Activated CD4-positive, CD25-positive, alpha-beta regulatory T cell treated with anti-CD3 and anti-CD28 coated beads, Interleukin-2, amount 50 U/mL, for 24 hours (primary cell): ENCODE results near the gene RSRP1.
"Not testable (repeated sequence)": the region's sequence is repeated elsewhere in the genome, so short reads cannot be mapped to it uniquely, and the experiment has no call there.

Experiments used
- ATAC-seq, 2 donors: fragments of 150-1000 bp; cut with Tn5 transposase; one replicate each; pipeline ENCODE4 v1.10.0; 2021; ENCODE audit warnings: mild to moderate bottlenecking in 1 of 2, moderate library complexity in 1 of 2

RSRP1 gene

DNA sequence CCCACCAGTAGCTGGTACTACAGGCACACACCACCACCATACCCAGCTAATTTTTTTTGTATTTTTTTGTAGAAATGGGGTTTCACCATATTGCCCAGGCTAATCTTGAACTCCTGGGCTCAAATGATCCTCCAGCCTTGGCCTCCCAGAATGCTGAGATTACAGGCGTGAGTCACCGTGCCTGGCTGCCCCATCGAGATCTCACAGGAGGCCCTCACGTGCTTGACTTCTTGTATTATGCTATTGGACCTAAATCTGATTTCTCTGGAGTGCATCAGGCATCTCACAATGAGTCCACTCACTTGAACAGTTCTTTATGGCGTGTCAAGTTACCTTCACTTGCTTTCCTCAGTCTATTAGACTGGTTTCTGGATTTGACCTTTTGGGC lies 9.3 kb upstream of the RSRP1 start:
- ATAC-seq = no peak

DNA sequence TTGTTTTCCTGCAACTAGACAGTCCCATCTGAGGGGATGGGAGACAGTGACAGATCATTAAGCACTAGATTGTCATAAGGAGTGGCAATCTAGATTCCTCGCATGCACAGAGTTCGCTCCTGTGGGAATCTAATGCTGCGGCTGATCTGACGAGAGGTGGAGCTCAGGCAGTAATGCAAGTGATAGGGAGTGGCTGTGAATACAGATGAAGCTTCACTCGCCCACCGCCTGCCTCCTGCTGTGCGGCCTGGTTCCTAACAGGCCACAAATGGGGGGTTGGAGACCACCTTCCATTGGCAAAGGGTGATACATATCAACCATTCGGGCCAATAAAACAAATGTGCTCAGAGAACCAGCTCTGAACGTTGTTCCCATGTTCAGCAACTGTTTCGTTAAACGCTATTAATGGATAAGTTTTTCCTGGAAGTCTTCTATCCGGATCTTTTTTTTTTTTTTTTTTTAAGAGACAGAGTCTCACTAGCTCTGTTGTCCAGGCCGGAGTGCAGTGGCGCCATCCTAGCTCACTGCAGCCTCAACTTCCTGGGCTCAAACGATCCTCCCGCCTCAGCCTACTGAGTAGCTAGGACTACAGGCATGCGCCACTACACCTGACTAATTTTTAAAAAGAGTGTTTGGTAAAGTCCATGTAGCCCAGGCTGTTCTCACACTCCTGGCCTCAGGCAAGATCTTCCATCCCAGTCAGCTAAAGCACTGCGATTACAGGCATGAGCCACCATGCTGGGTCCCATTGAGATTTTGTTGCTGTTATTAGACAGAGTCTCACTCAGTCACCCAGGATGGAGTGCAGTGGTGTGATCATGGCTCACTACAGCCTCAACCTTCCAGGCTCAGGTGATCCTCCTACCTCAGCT lies 8.7 kb upstream of the RSRP1 start:
- ATAC-seq = no peak

DNA sequence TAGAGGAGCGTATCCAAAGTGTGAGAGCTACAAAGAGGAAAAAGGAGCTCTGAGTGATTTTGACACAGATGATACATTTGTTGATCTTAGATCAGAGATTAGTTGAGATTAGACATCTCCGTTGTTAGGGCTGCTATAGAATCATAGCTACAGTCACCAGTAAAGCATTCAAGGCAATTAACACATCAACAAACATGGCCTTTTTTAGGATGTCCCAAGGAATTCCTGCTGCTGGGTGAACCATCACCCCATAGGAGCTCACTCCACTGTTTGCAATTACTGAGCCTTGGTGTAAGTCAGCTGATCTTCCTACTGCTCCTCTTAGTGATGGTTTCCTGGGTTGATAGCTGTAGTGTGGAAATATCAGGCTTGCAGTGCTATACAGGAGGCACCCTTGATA lies 6.7 kb upstream of the RSRP1 start:
- no peak for ATAC-seq

DNA sequence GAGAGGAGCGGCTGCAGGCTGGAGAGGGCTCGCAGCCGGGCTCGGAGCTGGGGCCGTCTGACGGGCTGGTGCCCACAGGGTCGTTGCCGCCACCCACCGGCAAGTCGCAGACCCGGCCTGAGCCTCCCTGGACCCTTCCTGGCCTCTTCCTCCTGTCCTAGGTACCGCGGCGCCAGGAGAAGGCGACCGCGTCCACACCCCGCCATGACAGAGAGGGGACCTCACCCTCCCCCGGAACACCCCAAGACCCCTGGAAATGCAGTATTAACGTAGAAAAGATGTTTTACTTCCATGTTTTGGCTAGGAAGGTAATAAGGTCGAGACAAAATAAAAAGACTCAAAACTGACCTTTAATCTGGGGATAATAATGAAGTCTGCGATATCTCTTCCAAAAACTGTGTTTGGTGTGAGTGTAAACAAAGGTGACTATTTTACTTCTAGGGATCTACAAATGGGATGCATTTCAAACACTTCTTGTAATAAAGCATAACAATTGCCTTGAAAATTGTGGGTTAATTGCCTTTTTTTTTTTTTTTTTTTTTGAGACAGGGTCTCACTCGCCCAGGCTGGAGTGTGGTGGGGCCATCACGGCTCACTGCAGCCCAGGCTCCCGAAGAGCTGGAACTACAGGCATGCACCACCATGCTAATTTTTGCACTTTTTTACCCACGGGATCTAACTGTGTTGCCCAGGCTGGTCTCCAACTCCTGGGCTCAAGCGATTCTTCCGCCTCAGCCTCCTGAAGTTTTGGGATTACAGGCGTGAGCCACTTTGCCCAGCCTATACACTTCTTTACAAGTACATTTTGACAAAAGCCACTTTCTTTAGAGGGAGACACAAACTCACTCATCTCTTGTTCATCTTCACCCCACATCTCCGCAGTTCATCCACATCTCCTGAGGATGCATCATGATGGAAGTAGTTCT lies 838 bp upstream of the RSRP1 start:
- ATAC-seq = peak in 1 of 2 donors; percentile 52

DNA sequence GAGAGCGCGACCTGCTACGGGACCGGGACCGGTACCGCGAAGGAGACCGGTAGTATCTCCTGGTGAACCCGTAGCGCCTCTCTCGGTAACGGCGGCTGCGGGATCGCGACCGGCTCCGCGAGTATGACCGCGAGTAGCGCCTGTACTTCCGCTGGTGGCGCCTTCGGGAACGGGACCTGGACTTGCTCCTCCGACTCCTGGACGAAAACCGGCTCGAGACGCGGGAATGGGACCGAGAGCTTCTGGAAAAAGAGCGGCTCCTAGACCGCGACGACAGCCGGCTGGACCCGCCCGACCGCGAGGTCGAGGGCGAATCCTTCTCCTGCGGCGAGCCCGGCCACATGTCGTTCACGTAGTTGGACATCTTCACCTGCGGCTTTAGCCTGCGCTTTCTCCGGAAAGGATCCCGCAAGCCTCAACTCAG lies 642 bp downstream of the RSRP1 start:
- no peak for ATAC-seq

DNA sequence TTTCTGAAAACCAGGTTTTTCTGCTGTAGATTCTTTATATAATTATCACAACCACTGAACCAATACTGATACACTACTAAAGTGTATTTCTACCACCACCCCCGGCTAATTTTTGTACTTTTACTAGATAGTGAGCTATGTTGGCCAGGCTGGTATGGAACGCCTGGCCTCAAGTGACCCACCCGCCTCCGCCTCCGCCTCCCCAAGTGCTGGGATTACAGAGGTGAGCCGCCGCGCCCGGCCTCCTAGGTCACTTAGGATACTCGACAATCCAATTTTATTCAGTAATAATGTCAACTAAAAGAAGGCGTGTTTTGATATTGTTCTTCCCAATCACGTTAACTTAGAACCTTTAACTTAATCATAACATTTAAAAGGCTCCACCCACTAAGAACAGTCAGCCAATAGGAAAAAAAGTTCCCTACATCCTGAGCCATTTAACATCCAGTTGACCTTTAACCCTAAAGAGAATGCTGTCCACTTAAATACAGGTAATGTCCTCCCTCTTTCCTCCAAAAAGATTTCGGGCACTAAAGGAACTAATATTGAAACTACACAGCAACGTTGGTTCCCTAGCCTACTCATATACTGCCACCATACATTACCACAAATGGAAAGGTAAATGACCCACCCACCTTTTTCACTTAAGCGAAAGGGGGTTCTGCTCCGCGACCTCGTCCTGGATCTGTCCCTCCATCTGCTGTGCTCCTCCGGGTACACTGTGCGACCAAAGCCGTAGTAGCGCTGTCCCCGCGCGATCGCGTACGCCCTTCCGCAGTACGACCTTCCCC lies 1.2 kb downstream of the RSRP1 start:
- no peak for ATAC-seq

DNA sequence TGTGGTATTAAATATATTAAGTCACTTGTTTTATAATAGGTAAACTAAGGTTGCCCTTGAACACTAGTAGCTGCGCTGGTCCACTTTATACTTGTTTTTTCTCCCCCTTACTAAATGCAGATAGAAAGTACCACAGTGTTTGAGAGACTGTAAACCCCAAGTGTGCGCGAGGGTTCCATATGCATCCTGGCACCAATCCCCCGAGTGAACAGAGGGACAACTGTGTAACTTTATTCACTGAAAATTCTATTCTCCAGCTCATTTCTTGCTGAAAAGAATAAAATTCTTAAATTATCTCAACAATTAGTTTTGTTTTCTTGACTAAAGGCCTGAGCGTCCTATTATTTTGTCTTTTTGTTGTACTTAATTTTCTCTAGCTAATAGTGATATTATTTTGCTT lies 1.9 kb downstream of the RSRP1 start:
- ATAC-seq = no peak

DNA sequence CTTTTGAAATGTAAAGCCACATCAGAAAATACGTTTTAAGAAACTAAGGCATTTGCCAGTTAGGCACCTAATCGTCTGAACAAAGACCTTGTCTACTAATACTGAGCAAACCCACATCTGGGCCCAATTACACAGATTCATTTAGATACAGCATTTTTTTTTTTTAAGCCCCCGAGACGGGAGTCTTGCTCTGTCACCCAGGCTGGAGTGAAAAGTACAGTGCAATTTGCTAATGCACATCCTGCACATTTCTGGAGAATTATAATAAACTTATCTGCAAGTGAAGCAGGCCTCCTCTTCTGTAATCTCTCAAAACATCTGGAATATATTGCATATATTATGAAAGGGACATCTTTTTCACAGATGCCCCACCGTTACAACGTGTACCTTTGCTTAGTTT lies 3.3 kb downstream of the RSRP1 start:
- ATAC-seq = no peak

DNA sequence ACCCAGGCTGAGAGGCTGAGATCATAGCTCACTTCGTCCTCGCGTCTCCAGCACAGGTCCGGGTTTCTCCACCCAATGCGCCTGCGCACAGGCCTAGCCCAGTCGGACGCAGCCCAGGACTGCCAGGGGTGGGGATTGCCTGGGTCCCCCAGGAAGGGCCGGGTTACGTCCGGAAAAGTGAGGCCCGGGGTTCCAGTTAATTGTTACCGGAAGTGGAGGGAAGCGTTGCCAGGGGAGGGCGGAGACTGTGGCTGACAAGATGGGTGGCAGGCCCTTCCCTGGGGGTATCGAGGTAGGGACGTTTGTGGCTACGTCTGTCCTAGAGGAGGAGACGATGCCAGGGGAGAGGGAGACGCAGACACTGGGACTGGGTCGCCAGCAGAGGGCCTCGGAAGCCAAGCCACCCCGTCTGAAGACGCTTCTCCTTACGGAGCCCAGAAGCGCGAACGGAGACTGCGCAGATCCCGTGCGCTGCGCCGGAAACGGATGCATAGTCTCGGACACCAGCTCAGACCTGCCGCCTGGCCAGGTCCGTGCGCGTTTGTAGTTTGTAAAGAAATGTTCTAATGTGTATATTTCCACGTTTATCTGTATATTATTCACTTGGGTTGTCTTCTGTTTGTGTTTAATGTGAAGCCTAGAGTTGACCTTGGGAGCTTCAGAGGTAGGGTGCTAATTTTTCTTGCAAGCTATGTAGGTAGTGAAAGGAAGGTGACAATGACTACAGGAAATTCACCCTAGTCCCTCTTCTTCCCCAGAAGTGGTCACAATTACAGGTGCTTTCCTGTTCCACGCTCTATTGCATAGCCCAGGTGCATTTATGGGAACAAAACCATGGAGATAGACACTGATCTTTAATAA lies 7.3 kb downstream of the RSRP1 start:
- ATAC-seq = peak; percentile 89 to 91

DNA sequence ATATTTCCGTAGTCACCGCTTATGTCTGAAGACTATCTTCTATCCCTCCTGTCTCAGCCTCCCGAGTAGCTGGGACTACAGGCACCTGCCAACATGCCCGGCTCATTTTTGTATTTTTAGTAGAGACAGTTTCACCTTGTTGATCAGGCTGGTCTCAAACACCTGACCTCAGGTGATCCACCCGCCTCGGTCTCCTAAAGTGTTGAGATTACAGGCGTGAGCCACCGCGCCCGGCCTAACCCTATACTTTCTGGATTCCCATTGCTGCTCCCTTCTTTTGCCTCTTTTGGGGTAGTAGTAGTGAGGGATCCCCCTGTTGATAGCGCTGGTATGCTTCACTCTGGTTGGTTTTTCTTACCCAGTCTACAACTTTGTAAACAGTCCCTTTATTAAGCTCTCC lies 9.2 kb downstream of the RSRP1 start:
- no peak for ATAC-seq

DNA sequence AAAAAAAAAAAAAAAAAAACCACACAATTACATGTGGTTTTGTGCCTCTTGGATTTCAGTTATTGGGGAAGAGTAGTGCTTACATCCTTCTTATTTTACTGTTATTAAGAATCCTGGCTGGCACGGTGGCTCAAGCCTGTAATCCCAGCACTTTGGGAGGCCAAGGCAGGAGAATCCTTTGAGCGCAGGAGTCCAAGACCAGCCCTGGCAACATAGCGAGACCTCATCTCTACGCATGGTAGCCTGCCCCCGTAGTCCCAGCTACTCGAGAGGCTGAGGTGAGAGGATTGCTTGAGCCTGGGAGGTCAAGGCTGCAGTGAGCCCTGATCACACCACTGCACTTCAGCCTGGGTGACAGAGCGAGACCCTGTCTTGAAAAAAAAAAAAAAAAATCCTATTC lies 11.0 kb downstream of the RSRP1 start:
- not testable (repeated sequence) for ATAC-seq

DNA sequence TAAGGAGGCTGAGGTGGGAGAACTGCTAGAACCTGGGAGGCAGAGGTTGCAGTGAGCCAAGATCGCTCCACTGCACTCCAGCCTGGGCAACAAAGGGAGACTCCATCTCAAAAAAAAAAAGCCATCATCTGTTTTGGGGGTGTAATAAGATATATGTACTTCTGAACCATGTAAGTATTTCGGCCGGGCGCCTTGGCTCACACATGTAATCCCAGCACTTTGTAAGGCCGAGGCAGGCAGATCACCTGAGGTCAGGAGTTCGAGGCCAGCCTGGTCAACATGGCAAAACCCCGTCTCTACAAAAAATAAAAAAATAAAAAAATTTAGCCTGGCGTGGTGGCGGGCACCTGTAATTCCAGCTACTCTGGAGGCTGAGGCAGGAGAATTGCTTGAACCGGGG lies 11.8 kb downstream of the RSRP1 start:
- ATAC-seq = not testable (repeated sequence)

DNA sequence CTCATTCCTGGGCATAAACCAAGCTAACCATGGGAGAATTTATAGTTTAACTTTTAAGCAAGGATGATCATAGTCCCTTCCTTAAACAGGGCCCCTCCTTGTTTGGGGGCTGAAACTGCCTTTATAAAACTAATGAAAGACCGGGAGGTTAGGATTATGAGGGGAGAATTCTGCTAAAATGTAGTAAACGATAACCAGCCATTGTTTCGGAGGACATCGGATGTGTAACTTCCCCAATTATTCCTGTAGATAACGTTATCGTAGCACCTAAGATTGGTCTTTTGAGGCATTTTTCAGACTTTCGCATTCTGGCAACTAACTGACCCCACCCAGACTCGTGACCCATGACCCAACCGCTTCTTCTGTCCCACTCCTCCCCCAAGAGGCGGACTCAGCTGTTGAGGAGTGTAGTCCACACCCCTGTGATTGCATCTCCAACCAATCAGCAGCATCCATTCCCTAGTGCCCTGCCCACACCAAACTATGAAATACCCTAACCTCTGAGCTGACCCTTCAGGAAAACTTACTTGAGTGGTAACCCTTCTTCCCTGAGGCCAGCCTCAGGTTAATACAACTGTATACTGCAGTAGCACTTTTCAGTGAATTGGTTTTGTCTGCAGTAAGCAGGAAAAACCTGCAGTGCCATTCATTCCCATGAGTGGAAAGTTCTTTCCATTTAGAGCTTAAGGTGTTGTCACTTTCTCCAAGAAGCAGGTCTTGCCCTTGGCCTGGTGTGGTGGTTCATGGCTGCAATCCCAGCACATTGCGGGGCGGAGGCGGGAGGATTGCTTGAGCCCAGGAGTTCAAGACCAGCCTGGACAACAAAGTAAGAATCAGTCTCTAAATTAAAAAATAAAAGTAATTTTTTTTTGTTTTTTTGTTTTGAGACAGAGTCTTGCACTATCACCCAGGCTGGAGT lies 14.1 kb downstream of the RSRP1 start:
- peak; percentile 67 to 70 for ATAC-seq

DNA sequence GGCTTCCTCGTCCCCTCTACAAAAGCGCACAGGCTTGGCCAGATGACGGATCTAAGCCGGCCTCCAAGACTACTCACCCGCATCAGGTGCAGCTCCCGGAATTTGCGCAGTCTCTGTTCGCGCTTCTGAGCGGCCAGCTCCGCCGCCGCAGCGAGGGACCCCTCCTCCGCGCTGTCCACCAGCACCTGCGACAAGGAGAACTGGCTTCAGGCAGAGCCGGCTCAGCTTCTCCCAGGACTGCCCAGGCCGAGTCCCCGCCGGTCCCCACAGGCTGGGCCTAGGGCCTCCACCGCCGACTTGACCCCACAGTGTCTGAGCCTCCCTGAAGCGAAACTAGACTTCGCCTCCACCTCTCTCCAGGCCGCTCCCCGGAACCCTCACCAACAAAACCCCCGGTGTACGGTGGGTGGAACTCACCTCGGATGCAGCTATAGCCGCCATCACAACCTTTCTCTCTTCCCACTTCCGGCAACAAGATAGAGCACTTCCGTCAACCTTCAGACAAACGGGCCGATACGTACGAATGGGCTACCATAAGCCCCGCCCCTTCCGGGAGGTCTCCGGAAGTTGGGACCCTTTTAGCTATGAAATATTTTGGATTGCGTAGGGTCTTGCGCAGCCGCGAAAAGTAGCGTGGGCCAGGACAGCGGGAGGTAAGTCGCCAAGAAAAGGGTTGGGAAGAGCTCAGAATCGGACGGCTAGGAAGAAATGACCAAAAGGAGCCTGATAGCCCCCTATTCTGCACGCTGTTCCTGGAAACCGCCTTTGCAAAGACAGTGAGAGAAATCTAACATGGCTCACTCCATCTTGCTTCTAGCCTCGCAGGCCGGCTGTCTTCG lies 15.0 kb downstream of the RSRP1 start, which contains the start of gene SYF2:
TSS of gene SYF2 (minus strand) at position 476 of the 839 bp plus-strand sequence. CDS start at position 441, 35 bp downstream.
- peak; percentile 95 to 96 for ATAC-seq

DNA sequence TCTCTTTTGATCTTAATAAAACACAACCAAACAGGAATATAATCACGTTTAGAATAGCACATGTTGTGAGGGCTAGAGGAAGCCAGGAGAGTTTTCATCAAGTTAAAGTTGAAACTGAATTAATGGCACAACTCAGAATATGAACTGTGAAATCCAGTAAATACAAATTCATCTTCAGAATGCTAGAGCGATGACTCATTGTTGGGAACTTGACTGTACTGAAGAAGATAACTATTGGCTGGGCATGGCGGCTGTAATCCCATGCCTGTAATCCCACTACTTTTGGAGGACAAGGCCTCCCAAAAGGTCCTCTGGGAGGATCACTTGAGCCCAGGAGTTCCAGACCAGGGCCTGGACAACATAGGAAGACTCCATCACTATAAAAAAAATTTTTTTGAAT lies 23.8 kb downstream of the RSRP1 start:
- no peak for ATAC-seq

DNA sequence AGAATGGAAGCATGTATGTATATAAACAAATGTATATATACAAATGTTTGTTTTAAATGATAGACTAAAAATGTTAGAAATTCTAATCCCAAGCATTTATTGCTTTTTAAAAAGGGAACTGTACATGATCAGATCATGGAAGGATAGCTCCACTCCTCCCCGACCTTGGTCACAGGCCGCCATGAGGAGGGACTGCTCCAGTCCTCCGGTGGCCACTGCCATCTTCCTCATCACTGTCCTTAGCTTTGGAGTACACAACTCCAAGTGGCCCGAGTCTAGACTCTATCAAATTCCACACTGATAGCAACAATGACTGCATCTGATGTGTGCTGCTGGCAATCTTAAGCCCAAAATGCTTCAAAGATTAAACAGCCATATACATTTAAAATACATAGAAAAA lies 24.6 kb downstream of the RSRP1 start:
- ATAC-seq = no peak

DNA sequence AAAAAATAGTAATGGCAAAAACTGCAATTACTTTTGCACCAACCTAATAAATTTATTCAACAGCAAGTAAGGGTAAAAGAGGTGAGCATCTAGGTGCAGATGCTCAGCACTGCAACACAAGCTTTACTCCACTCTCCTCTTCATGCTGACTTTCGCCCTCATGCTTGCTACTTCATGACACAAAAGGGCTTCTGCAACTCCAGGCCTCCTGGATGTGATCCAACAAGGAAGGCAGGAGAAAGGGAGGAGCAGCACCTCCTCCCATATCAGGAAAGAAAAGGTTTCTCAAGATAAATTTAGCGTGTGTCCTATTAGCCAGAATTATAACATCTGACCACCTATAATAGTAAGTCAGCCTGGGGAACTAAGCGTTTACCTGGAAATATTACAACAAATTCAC lies 26.6 kb downstream of the RSRP1 start:
- no peak for ATAC-seq

DNA sequence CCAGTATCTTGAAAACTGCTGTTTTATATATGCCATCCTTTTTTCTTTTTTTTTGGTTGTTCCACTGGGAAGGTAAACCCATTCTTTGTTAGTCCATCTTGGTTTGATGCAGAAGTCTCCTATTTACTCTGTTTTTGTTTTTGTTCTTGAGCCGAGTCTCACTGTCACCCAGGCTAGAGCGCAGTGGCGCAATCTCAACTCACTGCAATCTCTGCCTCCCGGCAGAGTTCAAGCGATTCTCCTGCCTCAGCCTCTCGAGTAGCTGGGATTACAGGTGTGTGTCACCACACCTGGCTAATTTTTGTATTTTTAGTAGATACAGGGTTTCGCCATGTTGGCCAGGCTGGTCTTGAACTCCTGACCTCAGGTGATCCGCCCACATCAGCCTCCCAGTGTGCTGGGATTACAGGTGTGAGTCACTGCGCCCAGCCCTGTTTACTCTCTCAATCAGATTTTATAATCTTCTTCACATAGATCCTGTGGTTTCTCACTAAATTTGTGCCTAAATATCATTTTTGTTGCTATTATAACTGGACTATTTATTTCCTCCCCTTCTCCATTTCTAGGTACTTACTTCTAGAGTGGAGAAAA lies 27.5 kb downstream of the RSRP1 start:
- ATAC-seq = no peak

DNA sequence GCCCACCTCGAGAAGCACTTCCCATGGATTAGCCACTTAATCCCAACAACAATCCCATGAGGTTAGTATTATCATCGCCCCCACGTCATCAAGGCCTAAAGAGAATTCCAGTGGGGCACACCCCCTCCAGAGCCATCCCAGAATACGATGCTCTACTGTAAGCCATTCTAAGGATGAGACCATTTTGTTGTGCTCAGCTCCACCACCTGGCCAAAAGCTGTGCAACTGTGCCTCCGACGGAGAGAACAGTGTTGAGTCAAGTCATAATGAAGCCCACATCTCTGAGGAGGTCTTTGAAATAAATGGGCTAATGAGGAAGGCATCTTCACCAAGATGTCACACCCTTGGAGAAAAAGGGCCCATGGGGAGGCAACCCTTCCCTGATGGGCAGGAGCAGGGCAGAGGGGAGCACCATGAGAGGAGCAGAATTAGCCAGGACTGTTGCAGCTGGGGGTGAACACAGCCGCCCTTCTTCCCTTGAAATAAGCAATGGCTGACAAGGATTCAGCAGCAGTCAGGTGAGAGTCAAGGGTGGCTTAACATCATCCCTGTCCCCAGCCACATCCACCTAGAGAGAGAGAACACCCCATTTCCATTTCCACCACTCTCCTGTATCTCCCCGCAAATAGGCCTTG lies 29.5 kb downstream of the RSRP1 start:
- ATAC-seq = no peak
